GM19023 (cell line): ENCODE results near the gene HSPA1L.

Source experiments
- ATAC-seq: cut with Tn5 transposase; IDR thresholded peaks from one replicate; pipeline ENCODE4 v1.9.1; 2021; ENCODE audit warnings: mild to moderate bottlenecking, moderate library complexity; ENCODE audit not compliant: unreplicated experiment

The HSPA1L gene

DNA sequence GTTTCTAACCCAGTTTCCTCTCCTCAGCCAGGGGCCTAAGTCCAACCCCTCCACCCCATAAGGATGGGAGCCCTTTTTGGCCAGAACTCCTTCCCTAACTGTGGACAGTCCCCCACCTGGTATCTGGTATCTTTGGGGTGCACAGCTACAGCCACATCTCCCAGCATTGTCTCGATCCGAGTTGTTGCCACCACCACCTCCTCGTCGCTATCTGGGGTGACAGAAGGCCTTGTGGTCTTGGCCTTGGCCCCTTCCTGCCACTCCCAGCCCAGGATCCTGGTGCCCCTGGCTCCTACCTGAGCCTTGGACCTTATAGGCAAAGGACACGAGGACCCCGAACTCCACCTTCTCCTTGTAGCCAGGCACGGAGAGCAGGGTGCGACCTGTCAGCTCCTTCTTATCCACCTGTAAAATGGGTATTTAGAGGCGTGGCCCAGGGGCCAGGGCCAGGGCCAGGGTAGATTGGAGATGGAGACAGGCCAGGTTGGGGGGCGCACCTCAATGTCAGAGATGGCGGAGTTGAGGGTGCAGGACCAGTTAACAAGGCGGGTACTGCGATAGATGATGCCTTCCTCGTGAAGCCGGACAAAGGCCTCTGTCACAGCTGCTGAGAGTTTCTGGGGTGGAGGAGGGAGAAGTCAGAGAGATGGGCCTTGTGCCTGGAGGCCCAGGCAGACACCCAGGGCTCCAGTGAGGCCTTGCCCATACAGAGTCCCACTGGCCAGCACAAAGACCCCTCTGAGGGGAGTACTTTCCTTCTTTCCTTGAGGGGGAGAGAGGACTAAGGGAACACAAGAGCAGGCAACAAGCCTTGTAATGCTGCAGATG, 30.8 kb downstream of the HSPA1L start:
- ATAC-seq, result no peak

DNA sequence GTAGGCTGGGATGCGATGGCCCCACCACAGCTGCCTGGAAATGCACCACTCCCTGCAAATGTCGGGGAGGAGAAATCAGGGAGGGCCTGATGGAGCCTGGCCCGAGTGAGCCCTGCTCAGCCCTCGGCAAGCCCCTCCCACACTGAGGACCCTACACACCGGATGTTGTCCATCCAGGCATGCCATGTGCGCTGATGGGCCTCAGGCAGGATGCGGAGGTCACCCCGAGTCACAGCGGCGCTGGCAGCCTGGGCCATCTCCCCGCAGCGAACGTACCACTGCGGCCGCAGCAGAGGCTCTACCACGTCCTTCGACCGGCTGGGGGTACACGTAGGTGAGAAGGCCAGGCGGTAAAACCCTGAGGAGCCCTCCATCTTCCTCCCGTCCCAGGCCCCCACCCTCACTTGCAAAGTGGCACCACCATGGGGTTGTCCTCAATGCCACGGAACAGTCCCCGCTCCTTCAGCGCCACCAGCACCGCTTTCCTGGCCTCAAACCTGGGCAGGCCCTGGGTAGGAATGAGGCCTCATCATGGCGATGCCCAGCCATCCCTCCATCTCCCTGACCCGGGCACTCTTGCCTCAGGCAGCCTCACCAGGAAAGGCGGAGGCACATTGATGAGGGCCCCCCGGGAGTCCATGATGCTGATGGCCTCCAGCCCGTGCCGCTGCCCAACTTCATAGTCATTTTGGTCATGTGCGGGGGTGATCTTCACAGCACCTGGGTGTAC, 32.8 kb downstream of the HSPA1L start:
- ATAC-seq, result no peak

- no peak for ATAC-seq
Observed at GRCh38 chr6:31781244-31782125, 33.6 kb downstream of the HSPA1L start.

GRCh38 chr6:31780507-31781243, 34.4 kb downstream of the HSPA1L start:
- no peak for ATAC-seq

GRCh38 chr6:31779908-31780307, 35.2 kb downstream of the HSPA1L start:
- ATAC-seq, result no peak

- no peak for ATAC-seq
Observed at GRCh38 chr6:31778999-31779885, 35.8 kb downstream of the HSPA1L start.

DNA sequence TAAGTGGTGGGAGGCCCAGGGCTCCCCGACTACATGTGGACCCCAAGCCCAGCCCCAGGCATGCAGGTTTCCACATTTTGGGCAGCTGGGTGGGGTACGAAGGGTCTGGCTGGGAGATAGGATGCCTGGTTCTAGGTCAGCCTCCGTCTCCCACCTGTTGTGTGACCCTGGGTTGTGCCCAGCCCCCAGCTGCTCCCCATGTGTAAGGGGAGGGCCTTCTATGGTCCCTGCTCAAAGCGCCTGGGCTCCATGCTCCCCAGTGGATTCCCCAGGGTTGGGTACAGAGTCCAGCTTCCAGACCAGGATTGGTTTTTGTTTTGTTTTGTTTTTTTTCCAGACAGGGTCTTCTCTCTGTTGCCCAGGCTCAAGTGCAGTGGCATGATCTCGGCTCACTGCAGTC, 36.9 kb downstream of the HSPA1L start:
- ATAC-seq, result no peak

GRCh38 chr6:31777667-31778050, 37.4 kb downstream of the HSPA1L start:
- ATAC-seq, result no peak

- ATAC-seq, result peak; percentile 56
Observed at GRCh38 chr6:31776989-31777666, 38.0 kb downstream of the HSPA1L start, which contains the start of gene VWA7. Gene VWA7 (minus strand): TSS chr6:31777328. CDS start chr6:31776779, 549 bp downstream.

- ATAC-seq, result no peak
Observed at GRCh38 chr6:31776485-31776988, 38.5 kb downstream of the HSPA1L start.

GRCh38 chr6:31775633-31776484, 39.2 kb downstream of the HSPA1L start:
- ATAC-seq, result no peak

DNA sequence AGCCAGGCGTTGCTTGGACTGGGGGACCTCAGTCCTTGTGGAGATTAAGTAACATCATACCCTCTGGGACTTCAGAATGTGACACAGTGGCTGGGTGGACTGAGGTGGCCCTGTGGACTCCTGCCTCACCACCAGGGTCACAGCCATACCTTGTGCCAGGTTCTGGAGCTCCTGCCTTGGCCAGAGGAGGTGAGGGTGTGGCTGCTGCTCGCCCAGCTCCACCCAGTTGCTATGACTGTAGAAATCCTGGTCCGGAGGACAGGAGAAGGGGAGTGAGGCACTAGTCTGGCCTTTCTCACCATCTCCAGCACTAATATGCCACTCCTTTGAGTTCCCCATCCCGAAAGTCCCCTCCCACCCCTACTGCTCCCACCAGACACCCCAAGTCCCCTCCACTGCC, 39.9 kb downstream of the HSPA1L start:
- ATAC-seq, result no peak

DNA sequence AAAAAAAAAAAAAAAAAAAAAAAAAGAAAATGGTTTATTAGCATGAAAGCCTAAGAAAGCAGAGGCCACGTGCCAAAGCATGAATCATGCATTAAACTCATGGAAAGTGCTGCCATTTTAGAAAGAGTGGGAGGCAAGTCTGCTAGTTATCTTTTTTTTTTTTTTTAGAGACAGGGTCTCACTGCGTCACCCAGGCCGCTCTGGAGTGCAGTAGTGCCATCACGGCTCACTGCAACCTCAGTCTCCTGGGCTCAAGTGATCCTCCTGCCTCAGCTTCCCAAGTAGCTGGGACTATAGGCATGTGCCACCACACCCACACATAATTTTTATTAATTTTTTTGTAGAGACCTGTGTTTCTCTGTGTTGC, 43.1 kb downstream of the HSPA1L start:
- no peak for ATAC-seq

DNA sequence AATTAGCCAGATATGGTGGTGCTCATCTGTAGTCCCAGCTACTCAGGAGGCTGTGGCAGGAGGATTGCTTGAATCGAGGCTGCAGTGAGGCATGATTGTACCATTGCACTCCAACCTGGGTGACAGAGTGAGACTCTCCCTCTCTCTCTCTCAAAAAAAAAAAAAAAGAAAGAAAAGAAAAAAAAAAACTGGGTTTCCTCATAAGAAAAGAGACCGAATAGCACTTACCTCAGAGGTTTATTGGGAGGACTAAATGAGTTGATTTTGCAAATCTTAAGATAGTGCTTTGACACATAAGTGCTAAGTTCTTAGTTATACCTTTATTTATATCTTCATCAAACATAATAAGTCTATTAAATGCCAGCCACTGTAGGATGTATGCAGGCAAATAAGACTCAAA, 44.2 kb downstream of the HSPA1L start:
- ATAC-seq, result no peak

GRCh38 chr6:31769684-31770371, 45.3 kb downstream of the HSPA1L start:
- ATAC-seq, result no peak

- no peak for ATAC-seq
Observed at GRCh38 chr6:31768363-31769257, 46.5 kb downstream of the HSPA1L start.
